Keratinocyte (primary cell): ENCODE results near the gene GRP. TPM values are rescaled to one million over a fixed set of nuclear protein-coding genes. Genes with fewer than 3 reads are reported as not detected.

Experiments used
- DNase-seq: peaks from one replicate; pipeline ENCODE4 v3.0.0-alpha.2; 2011; ENCODE audit warnings: low read depth, missing footprints, low spot score
- FAIRE-seq: peaks from 2 replicates; lab custom pipeline; 2011; peaks lifted over from hg19 to GRCh38; lab: Jason Lieb, UNC
- H2AFZ ChIP-seq: 2 replicates; pipeline ENCODE4 v1.6.0; 2012; ENCODE audit warnings: low read length, control low read depth, inconsistent platforms; ENCODE audit not compliant: control insufficient read depth
- H3K27ac ChIP-seq: 2 replicates; pipeline ENCODE4 v1.5.1; 2011; ENCODE audit warnings: low read length; ENCODE audit not compliant: control insufficient read depth, insufficient read depth
- H3K27me3 ChIP-seq: 3 replicates; pipeline ENCODE4 v1.6.0; 2011; ENCODE audit warnings: low read length; ENCODE audit not compliant: control insufficient read depth, insufficient read depth; ENCODE audit errors: extremely low read depth
- H3K36me3 ChIP-seq, 2 experiments: 2 replicates in 1 of 2; 3 replicates in 1 of 2; pipeline ENCODE4 v1.5.1; 2011; ENCODE audit warnings: low read length in 2 of 2, mild to moderate bottlenecking in 1 of 2; ENCODE audit not compliant: control insufficient read depth in 2 of 2, insufficient read depth in 2 of 2; ENCODE audit errors: extremely low read depth in 1 of 2
- H3K4me1 ChIP-seq: 3 replicates; pipeline ENCODE4 v1.5.1; 2011; ENCODE audit warnings: low read length; ENCODE audit not compliant: control insufficient read depth, insufficient read depth; ENCODE audit errors: extremely low read depth
- H3K4me2 ChIP-seq: 3 replicates; pipeline ENCODE4 v1.6.0; 2011; ENCODE audit warnings: low read depth, low read length; ENCODE audit not compliant: control insufficient read depth, insufficient read depth; ENCODE audit errors: extremely low read depth
- H3K4me3 ChIP-seq, 3 experiments: fragments of 200-600 bp in 1 of 3; sonication (generic) in 1 of 3; 2 replicates in 2 of 3; 3 replicates in 1 of 3; pipeline ENCODE4 v1.5.1; 2011 to 2016; ENCODE audit warnings: low read length in 3 of 3, mild to moderate bottlenecking in 3 of 3, control low read depth in 2 of 3, inconsistent platforms in 1 of 3, low read depth in 1 of 3, mixed read lengths in 1 of 3, mixed run types in 1 of 3, moderate library complexity in 1 of 3; ENCODE audit not compliant: control insufficient read depth in 2 of 3, insufficient read depth in 2 of 3; ENCODE audit errors: extremely low read depth in 1 of 3
- H3K79me2 ChIP-seq: 2 replicates; pipeline ENCODE4 v1.6.0; 2012; ENCODE audit warnings: low read length; ENCODE audit not compliant: control insufficient read depth, insufficient read depth
- H3K9ac ChIP-seq: 3 replicates; pipeline ENCODE4 v1.6.0; 2011; ENCODE audit warnings: low read length; ENCODE audit not compliant: control insufficient read depth, insufficient read depth; ENCODE audit errors: extremely low read depth
- H3K9me1 ChIP-seq: 3 replicates; pipeline ENCODE4 v1.6.0; 2011; ENCODE audit warnings: low read length; ENCODE audit not compliant: control insufficient read depth, insufficient read depth; ENCODE audit errors: extremely low read depth
- H3K9me3 ChIP-seq: 2 replicates; pipeline ENCODE4 v1.5.1; 2012; ENCODE audit warnings: low read depth, low read length; ENCODE audit not compliant: control insufficient read depth
- H4K20me1 ChIP-seq: 3 replicates; pipeline ENCODE4 v1.6.0; 2011; ENCODE audit warnings: low read length; ENCODE audit not compliant: control insufficient read depth, insufficient read depth; ENCODE audit errors: extremely low read depth
- EZH2 ChIP-seq: IDR thresholded peaks from one replicate; pipeline ENCODE4 v1.6.1; 2012; ENCODE audit warnings: inconsistent platforms, mild to moderate bottlenecking, low read length, moderate library complexity
- dilution Hi-C: fragments of 300-500 bp; cut with MboI; formaldehyde crosslinking; loops from one replicate; pipeline ENCODE4 v1.7.0; 2020; ENCODE audit warnings: low sequenced_read_pairs; ENCODE audit not compliant: extremely low pct_ligation_motif_present
- polyA plus RNA-seq, 5 experiments: library from polyadenylated mRNA; depleted of rRNA in 3 of 5; stranded (reverse) in 3 of 5; stranded (forward) in 1 of 5; unstranded in 1 of 5; fragments of >200 nt; gene quantifications; 1 replicate in 1 of 5; 2 replicates in 3 of 5; 3 replicates in 1 of 5; pipeline versions ENCODE4 v1.2.1 to v1.2.3, GENCODE V29; 2011 to 2012; ENCODE audit warnings: missing spikeins in 2 of 5, low read depth in 1 of 5, low replicate concordance in 1 of 5
- TF ChIP-seq, protein P1 (sequence below), 3 experiments: IDR thresholded peaks in 1 of 3; conservative IDR thresholded peaks in 1 of 3; optimal IDR thresholded peaks in 1 of 3; 2 replicates in 2 of 3; 3 replicates in 1 of 3; pipeline versions ENCODE3 to v1.5.1; 2011; ENCODE audit warnings: low read length in 3 of 3, mild to moderate bottlenecking in 3 of 3, moderate library complexity in 2 of 3, control low read depth in 1 of 3, inconsistent platforms in 1 of 3; ENCODE audit not compliant: insufficient read depth in 2 of 3; ENCODE audit errors: extremely low read depth in 1 of 3

Gene GRP
- polyA plus RNA-seq, 1 donor (not counting 4 experiments of a cell fraction or from before 2014, with no cell fraction given), result not detected

- Histone ChIP-seq H3K9me3 (no peaks in the 10 kb centered on the region), H3K79me2 (no peaks in the 10 kb centered on the region), H3K27me3 (peaks cover 78% of the 10 kb centered on the region), H3K4me3 (peak overlapping the region; percentile 15 to 57 (median 35)), H3K9me1 (peaks cover 2% of the 10 kb centered on the region), H3K9ac (no peak overlapping the region), H2AFZ (no peak overlapping the region), H3K36me3 (no peaks in the 10 kb centered on the region), H4K20me1 (peaks cover 5% of the 10 kb centered on the region), H3K4me2 (peak overlapping the region; percentile 66), H3K4me1 (peaks cover 16% of the 10 kb centered on the region), H3K27ac (no peak overlapping the region)
- dilution Hi-C loops, result no loop called here
- peak; percentile 61 for TF ChIP-seq EZH2
- TF ChIP-seq, protein P1, sequence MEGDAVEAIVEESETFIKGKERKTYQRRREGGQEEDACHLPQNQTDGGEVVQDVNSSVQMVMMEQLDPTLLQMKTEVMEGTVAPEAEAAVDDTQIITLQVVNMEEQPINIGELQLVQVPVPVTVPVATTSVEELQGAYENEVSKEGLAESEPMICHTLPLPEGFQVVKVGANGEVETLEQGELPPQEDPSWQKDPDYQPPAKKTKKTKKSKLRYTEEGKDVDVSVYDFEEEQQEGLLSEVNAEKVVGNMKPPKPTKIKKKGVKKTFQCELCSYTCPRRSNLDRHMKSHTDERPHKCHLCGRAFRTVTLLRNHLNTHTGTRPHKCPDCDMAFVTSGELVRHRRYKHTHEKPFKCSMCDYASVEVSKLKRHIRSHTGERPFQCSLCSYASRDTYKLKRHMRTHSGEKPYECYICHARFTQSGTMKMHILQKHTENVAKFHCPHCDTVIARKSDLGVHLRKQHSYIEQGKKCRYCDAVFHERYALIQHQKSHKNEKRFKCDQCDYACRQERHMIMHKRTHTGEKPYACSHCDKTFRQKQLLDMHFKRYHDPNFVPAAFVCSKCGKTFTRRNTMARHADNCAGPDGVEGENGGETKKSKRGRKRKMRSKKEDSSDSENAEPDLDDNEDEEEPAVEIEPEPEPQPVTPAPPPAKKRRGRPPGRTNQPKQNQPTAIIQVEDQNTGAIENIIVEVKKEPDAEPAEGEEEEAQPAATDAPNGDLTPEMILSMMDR (optimal IDR thresholded peaks at IDR 0.05 in 1 of 3, IDR thresholded peaks at IDR 0.05 in 1 of 3, conservative IDR thresholded peaks at IDR 0.05 in 1 of 3; ENCODE audit: extremely low read depth in 1 of 3, insufficient read depth in 2 of 3, low read length in 3 of 3), result no peak
- FAIRE-seq (no peak), DNase-seq (no peak)
Measured at GRCh38 chr18:59265246-59265973, 45.5 kb downstream of the GRP start.

DNA sequence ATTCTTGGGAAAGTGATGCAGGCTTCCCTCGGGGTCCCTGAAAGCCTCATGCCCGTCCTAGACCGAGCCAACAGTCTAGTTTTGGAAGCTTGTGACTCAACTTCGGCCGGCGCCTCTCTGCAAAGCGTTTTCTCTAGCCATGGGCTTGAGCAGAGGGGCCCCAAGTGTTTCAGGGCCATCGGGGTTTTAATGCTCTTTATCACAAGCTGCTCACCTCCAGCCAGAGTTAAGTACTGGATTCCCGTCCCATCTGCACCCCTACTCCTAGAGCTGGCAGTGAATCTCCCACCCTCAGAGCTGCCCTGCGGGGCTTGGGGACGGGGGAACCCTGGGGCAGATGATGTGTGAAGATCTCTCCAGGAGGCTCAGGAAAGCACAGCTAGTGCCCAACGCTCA is 46.0 kb downstream of the GRP start:
- H3K27ac ChIP-seq, result no peak overlapping the region
- H3K27me3 ChIP-seq, result peaks cover 84% of the 10 kb centered on the region
- no peaks in the 10 kb centered on the region for H3K79me2 ChIP-seq
- TF ChIP-seq EZH2, result peak; percentile 65
- TF ChIP-seq, protein P1 (optimal IDR thresholded peaks at IDR 0.05 in 1 of 3, IDR thresholded peaks at IDR 0.05 in 1 of 3, conservative IDR thresholded peaks at IDR 0.05 in 1 of 3; ENCODE audit: extremely low read depth in 1 of 3, insufficient read depth in 2 of 3, low read length in 3 of 3), result no peak
- no peak overlapping the region for H3K9ac ChIP-seq
- FAIRE-seq, result no peak
- H3K36me3 ChIP-seq, result no peaks in the 10 kb centered on the region
- no peak overlapping the region for H2AFZ ChIP-seq
- no peak for DNase-seq
- peaks cover 2% of the 10 kb centered on the region for H3K9me1 ChIP-seq
- peaks cover 5% of the 10 kb centered on the region for H4K20me1 ChIP-seq
- no peak overlapping the region for H3K4me2 ChIP-seq
- peaks cover 16% of the 10 kb centered on the region for H3K4me1 ChIP-seq
- no peak overlapping the region for H3K4me3 ChIP-seq
- dilution Hi-C loops, result no loop called here
- H3K9me3 ChIP-seq, result no peaks in the 10 kb centered on the region
